Measurements from ENCODE around the gene MAP3K6.
"Not testable (repeated sequence)": the region's sequence is repeated elsewhere in the genome, so short reads cannot be mapped to it uniquely, and the experiment has no call there.

The MAP3K6 gene, protein sequence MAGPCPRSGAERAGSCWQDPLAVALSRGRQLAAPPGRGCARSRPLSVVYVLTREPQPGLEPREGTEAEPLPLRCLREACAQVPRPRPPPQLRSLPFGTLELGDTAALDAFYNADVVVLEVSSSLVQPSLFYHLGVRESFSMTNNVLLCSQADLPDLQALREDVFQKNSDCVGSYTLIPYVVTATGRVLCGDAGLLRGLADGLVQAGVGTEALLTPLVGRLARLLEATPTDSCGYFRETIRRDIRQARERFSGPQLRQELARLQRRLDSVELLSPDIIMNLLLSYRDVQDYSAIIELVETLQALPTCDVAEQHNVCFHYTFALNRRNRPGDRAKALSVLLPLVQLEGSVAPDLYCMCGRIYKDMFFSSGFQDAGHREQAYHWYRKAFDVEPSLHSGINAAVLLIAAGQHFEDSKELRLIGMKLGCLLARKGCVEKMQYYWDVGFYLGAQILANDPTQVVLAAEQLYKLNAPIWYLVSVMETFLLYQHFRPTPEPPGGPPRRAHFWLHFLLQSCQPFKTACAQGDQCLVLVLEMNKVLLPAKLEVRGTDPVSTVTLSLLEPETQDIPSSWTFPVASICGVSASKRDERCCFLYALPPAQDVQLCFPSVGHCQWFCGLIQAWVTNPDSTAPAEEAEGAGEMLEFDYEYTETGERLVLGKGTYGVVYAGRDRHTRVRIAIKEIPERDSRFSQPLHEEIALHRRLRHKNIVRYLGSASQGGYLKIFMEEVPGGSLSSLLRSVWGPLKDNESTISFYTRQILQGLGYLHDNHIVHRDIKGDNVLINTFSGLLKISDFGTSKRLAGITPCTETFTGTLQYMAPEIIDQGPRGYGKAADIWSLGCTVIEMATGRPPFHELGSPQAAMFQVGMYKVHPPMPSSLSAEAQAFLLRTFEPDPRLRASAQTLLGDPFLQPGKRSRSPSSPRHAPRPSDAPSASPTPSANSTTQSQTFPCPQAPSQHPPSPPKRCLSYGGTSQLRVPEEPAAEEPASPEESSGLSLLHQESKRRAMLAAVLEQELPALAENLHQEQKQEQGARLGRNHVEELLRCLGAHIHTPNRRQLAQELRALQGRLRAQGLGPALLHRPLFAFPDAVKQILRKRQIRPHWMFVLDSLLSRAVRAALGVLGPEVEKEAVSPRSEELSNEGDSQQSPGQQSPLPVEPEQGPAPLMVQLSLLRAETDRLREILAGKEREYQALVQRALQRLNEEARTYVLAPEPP (N-terminal part only)

GRCh38 chr1:27366411-27367159 lies at the start of gene MAP3K6:
TSS of gene MAP3K6 (minus strand) at chr1:27366961. CDS start at chr1:27366597, 364 bp downstream.
- peak; percentile 36 for DNase-seq

DNA sequence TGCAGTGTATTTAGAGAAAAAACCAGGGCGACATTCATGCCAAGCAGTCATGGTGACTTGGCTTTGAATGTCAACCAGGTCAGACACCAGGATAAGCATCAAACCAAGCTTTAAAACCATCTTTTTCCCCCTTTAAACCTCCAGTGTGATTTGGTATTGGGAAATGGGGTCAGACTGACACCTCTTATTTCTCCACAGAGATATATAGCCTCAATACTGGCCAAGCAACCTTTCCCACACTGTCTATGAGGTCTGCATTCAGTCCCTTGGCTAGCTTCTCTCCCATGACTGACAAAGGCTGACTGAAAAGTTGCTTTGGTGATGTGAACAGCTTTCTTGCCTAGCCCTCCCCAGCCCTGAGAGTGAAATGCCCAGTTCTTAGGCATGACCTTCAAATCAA lies 47.3 kb upstream of the MAP3K6 start:
- DNase-seq, result no peak

DNA sequence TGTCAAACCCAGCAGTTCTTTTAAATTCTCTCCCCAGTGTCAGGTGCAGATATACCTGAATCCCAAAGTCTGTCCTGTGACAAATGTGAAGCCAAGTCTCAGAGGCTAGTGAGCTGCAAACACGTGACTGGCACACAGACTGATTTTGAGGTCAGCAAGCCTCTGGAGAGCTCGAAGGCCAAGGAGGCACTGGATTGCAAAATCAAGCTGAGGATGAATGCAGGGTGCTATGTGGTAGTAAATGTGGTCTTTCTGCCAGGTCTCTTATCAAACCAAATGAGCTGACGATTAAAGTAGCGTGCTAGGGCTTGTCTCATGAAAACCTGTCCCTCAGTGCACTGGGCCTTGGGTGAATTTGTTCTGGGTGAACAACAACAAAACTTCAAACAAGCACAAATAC lies 46.2 kb upstream of the MAP3K6 start:
- DNase-seq, result no peak

DNA sequence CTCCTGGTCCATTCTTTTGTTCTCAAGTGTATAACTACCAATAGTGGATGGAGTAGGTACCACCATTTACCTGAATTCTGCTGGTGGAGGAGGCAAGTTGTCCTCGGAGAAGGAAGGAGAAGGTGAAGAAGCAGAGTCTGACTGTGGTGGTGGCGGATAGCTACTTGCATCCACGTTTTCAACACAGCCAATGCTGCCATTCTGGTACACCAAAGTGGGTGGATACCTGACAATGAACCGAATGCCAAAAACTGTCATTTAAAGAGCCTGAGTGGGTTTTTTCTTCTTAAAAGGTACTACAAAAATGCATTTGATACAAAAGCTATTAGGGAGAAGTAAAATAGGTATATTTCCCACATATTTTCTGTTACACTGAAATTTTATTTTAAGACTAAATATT lies 45.7 kb upstream of the MAP3K6 start:
- DNase-seq, result no peak

DNA sequence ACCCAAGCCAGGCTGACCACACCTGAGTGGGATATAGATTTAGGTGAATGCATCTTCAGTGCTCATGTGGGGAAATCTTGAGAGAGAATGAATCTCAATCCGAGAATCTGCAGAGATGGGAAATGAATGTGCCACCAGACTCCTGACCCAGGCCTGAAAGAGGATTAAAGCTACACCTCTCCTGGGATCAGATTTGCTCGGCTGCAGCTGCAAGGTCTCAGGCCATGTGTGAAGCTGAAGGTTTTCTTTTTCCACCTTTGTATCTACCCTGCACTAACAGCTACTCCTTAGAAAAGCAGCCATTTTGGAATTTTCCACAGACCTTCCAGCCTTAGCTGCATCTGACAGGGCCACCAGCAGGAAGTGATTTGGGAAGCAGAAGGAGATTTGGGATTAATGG lies 43.9 kb upstream of the MAP3K6 start:
- no peak for DNase-seq

DNA sequence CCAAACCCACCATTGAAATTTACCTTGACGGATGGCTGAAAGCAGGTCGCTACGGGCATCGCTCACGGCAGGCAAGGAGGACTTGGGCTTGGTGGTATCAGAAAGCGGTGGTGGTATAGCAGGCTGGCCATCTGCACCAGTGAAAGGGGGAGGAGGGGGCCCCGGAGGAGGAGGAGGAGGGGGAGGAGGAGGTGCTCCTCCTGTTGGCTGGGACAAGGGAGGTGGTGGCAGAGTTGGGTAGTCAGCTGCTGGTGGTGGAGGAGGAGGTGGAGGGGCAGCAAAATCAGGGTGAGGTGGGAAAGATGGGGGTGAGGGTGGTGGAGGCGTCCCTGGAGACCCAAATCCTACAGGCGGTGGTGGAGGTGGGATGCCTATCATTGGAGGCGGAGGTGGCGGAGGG lies 42.9 kb upstream of the MAP3K6 start:
- DNase-seq, result no peak

GRCh38 chr1:27408151-27408550 lies 41.4 kb upstream of the MAP3K6 start:
- DNase-seq, result no peak

DNA sequence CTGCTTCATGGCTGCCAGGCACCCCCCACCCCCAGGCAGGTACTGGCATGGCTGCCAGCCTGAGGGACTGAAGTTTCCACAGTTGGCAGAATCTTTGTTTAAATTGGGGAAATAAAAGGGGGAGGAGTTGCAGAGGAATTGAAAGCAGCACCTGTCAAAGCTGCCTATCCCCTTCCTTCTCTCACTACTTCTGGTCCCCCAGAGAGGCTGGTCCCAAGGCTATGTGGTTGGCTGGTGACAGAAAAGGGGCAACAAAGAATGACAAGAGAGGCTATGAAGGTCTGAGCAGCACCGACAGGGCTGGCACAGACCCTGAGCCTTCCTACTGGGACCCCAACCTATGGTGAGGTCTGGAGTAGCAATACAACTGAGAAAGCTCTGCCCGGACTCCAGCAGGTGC lies 40.0 kb upstream of the MAP3K6 start:
- not testable (repeated sequence) for DNase-seq

GRCh38 chr1:27406362-27406680 lies 39.6 kb upstream of the MAP3K6 start:
- DNase-seq, result no peak

DNA sequence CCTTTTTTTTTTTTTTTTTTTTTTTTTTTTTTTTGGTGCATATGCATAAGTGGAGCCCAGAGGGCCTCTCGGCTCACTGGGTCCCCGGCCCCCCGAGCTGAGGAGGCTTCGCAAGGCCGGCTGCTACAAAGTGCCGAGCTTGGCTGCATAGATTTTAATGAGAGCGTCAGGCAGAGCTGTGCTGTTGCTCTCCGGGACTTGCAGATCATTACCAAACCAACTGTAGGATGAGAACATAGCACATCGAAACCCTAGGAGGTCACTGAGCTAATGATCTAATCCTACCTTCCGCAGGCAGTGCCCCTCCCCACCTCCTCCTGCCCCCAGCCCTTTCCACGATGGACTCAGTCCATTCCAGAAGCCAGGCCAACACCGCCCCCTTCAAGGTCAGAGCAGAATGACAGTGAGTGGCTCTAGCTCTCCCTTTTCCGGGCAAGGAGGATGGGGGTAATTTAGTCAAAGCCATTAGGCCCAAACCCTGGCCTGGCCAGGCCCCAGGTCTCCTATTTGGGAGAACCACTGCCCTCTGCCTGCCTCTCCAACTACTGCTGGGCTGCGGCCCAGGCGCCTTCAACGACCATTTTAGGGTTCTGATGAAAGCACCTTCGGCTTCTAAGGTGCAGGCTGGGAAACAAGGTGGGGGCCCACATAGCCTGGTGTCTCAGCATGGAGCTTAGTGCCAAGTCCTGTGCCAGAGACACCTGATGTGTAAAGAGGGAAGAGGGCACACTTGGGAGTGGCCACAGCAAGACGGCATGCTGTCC lies 39.0 kb upstream of the MAP3K6 start:
- not testable (repeated sequence) for DNase-seq

GRCh38 chr1:27405074-27405473 lies 38.3 kb upstream of the MAP3K6 start:
- no peak for DNase-seq

DNA sequence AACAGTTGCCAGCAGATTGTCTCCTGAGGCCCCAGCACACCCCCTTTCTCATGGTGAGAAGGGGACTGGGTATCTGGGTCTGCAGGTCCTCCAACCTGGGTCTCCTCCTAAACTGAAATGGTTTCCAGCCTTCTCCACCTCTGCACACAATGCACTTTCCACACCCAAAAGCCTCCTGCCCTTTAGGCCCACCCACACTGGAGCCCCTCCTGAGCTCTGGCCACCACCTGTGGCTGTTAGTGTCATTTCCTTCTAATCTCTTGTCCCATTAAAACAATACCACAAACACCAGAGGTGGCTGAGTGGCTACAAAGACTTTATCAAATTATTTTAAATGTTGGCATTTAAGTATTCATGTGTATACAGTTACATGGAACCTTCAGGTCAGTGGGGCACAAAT lies 37.2 kb upstream of the MAP3K6 start:
- no peak for DNase-seq

DNA sequence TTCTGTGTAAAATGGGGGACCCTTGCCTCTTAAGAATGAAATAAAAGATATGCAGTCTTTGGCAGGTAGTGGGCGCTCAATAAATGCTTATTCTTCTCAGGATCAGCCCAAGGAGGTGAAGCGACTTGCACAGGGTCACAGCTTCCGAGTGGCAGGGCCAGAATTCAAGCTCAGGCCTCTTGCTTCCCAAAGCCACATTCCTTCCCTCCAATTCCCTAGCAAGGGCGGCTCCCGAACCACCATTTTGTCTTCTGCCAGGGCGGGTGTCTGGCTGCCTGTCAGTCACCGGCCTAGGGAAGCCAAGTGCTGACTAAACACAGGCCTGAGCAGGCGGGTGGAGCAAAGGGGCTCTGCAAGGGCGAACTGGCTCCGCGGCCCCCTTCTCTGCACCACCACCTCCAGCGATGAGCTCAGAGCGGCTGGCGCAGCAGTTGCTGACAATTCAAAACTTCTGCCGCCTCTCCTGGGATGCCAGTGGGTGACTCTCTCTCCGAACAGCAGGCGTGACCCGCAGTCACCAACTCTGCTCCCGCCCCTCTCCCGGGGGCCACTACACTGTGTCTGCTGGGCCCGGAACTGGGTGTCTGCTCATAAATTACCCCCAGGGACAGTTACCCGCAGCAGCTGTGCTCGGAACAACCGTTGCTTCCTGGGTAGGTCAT lies 36.4 kb upstream of the MAP3K6 start:
- DNase-seq, result no peak

- no peak for DNase-seq
Measured at GRCh38 chr1:27402349-27402754, 35.6 kb upstream of the MAP3K6 start.

- DNase-seq, result no peak
Measured at GRCh38 chr1:27400963-27401341, 34.2 kb upstream of the MAP3K6 start.

DNA sequence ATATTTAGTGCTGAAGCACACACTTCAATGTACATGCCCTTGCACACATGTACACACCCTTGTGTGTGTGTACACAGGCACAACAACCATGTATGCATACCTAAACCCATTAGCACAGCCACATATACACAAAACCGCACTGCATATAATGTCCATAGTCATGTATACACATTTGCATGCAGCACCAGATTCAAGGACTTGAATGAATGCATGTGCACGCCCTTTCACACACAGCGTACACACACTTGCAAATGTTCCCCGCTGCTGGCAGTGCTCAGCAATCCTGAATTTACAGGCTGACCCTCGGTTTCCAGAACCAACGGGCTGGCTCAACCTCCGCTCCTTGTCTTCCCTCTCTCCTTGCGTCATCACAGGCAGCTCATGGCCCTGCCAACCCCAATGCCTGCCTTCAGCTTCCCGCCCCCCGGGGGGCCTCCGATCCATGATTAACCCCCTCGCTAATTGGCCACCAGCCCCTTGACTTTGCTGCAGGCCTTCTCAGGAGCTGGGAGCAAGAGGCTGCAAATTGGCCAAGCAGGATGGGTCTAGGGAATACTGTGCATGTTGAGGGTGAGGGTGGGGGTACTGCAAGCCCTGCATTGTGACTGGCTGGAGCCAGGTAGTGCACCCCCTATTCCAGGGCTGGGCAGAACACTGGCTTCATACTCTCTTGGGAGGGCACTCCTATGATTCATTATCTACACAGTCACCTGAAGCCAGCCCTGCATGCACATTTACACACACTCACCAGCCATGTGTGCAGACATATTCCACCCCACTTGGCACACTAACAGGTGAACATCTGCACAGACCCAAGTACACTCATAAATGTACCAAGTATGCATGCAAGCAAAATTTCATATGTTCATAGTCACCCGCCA lies 33.6 kb upstream of the MAP3K6 start:
- no peak for DNase-seq

DNA sequence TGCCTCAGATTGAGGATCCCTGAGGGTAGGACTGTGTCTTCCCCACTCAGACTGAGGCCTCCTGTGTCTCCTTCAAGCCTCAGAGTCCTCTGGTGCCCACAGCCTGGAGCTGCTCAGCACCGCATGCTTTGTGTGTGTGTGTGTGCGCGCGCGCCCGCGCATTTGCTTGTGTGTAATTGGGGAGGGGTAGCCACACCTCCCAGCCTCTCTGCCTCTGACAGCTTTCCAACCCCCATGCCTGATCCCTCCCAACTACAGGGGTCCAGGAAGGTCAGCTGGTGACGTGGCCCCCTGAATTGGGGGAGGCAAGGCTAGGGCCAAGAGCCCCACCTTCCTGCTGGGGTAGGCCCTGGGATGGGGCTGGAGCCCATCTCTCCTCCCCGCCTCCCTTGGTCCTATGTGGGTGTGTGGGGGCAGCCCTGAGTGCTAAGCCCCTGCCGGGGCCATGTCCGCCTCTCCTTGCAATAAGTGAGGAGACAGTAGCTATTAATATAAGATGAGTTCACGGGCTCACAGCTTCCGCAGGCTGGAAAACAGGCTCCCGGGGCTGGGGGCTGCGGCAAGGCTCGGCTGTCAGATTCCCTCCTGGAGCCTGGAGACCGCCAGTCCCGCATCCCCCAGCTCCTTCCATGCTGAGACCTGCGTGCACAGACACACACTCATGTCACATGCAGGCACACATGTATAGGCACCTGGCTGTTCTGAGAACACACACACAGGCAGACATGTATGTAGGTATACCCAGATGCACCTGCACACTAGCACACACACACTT lies 32.7 kb upstream of the MAP3K6 start:
- DNase-seq, result no peak

GRCh38 chr1:27398405-27399149 lies 31.8 kb upstream of the MAP3K6 start:
- no peak for DNase-seq

DNA sequence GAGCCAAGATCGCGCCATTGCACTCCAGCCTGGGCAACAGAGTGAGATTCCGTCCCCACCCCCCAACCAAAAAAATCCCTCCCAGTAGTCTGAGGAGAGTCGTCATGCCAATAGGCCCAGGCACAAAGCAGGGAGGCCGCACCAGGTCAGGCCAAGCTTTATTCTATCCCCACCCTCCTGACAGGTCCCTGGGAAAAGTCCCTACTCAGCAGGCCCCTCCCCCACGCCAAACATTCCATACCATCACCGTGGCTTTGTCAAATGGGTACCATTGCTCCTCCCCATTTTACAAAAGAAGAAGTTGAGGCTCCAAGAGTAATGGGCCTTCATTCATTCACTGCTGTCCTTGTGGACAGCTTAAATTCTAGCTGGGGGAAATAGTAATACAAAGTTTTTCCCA lies 31.0 kb upstream of the MAP3K6 start:
- no peak for DNase-seq
